SK-N-SH (cell line): ENCODE results near the gene C11orf98. TPM values are rescaled to one million over a fixed set of nuclear protein-coding genes. Genes with fewer than 3 reads are reported as not detected.
A peak's percentile ranks its signal among the peaks of the same experiment; 100 is the strongest.

ENCODE experiments used
- CTCF ChIA-PET: fragments of 300-600, 350-600 bp; formaldehyde crosslinking; extraction: SDS; loops from one replicate; lab custom pipeline; 2021; lab: Yijun Ruan, JAX
- POLR2A ChIA-PET: fragments of 350-600 bp; sonication (Branson Sonifier 250); formaldehyde crosslinking; extraction: SDS; loops from one replicate; lab custom pipeline; 2020; ENCODE audit warnings: antibody characterized with exemption, inconsistent platforms; lab: Yijun Ruan, JAX
- DNase-seq: peaks from one replicate; pipeline ENCODE4 v3.0.0; 2012
- H2AFZ ChIP-seq: fragments of 200-600 bp; sonication (generic); 2 replicates; pipeline ENCODE4 v1.8.1; 2016; ENCODE audit warnings: antibody characterized with exemption, mild to moderate bottlenecking, low read depth
- H3F3A ChIP-seq: fragments of 200-600 bp; sonication (generic); replicated peaks from 2 replicates; pipeline ENCODE3; 2016; ENCODE audit warnings: antibody characterized with exemption, mild to moderate bottlenecking; ENCODE audit not compliant: insufficient read depth
- H3K27ac ChIP-seq, 2 experiments: fragments of 200-500 bp in 1 of 2; fragments of 200-600 bp in 1 of 2; sonication (Bioruptor generic) in 1 of 2; sonication (generic), shearing (Covaris generic) in 1 of 2; 2 replicates each; pipeline versions ENCODE4 v1.5.1 to v1.6.1; 2014 to 2016; ENCODE audit warnings: low read depth in 2 of 2, inconsistent platforms in 1 of 2, low read length in 1 of 2, mild to moderate bottlenecking in 1 of 2, mixed read lengths in 1 of 2
- H3K27me3 ChIP-seq: fragments of 200-600 bp; sonication (generic), shearing (Covaris generic); 2 replicates; pipeline ENCODE4 v1.6.1; 2016; ENCODE audit warnings: mixed run types; ENCODE audit not compliant: insufficient read depth
- H3K36me3 ChIP-seq, 2 experiments: fragments of 200-500 bp in 1 of 2; fragments of 200-600 bp in 1 of 2; sonication (Bioruptor generic) in 1 of 2; sonication (generic) in 1 of 2; replicated peaks in 1 of 2; 2 replicates each; pipeline versions ENCODE3 to v1.5.1; 2014 to 2016; ENCODE audit warnings: low read length in 1 of 2, mild to moderate bottlenecking in 1 of 2; ENCODE audit not compliant: insufficient read depth in 2 of 2, control insufficient read depth in 1 of 2
- H3K4me1 ChIP-seq, 2 experiments: fragments of 200-500 bp in 1 of 2; fragments of 200-600 bp in 1 of 2; sonication (Bioruptor generic) in 1 of 2; sonication (generic), shearing (Covaris generic) in 1 of 2; 2 replicates each; pipeline versions ENCODE4 v1.5.1 to v1.6.1; 2014 to 2016; ENCODE audit warnings: low read depth in 1 of 2, low read length in 1 of 2, mixed run types in 1 of 2; ENCODE audit not compliant: insufficient read depth in 2 of 2, control insufficient read depth in 1 of 2
- H3K4me2 ChIP-seq: fragments of 200-600 bp; sonication (generic), shearing (Covaris generic); 2 replicates; pipeline ENCODE4 v1.6.1; 2017; ENCODE audit warnings: mixed run types
- H3K4me3 ChIP-seq, 2 experiments: fragments of 200-500 bp in 1 of 2; fragments of 200-600 bp in 1 of 2; sonication (Bioruptor generic) in 1 of 2; sonication (generic), shearing (Covaris generic) in 1 of 2; 2 replicates each; pipeline versions ENCODE4 v1.5.1 to v1.8.1; 2014 to 2016; ENCODE audit warnings: low read depth in 2 of 2, inconsistent platforms in 1 of 2, low read length in 1 of 2, mild to moderate bottlenecking in 1 of 2, mixed read lengths in 1 of 2, moderate library complexity in 1 of 2
- H3K79me2 ChIP-seq: fragments of 200-600 bp; sonication (generic); 2 replicates; pipeline ENCODE4 v1.8.1; 2017; ENCODE audit warnings: mild to moderate bottlenecking; ENCODE audit not compliant: insufficient read depth
- H3K9ac ChIP-seq: fragments of 200-600 bp; sonication (generic); 2 replicates; pipeline ENCODE4 v1.6.1; 2017; ENCODE audit warnings: mixed run types
- H3K9me2 ChIP-seq: fragments of 200-600 bp; sonication (generic); 2 replicates; pipeline ENCODE4 v1.6.1; 2017; ENCODE audit warnings: mixed run types
- H3K9me3 ChIP-seq: fragments of 200-600 bp; sonication (generic); 2 replicates; pipeline ENCODE4 v1.6.1; 2017; ENCODE audit warnings: mixed run types, mild to moderate bottlenecking, moderate library complexity
- H4K20me1 ChIP-seq: fragments of 200-600 bp; sonication (generic); 2 replicates; pipeline ENCODE4 v1.6.1; 2017; ENCODE audit warnings: mild to moderate bottlenecking, mixed run types; ENCODE audit not compliant: insufficient read depth
- ELF1 ChIP-seq: IDR thresholded peaks from 2 replicates; pipeline ENCODE4 v1.4.0; 2012
- RCOR1 ChIP-seq: fragments of 150-350 bp; IDR thresholded peaks from 2 replicates; pipeline ENCODE4 v1.6.1; 2017; ENCODE audit warnings: antibody characterized with exemption, low read length
- YY1 ChIP-seq: IDR thresholded peaks from 2 replicates; pipeline ENCODE4 v1.4.0; 2012; ENCODE audit warnings: low read depth, mild to moderate bottlenecking
- WGBS: methylation state at CpG from one replicate; pipeline ENCODE4 v1.1.6; 2017; ENCODE audit warnings: low lambda C conversion rate; 5-methylcytosine and 5-hydroxymethylcytosine counted together
- polyA plus RNA-seq, 3 experiments: library from polyadenylated mRNA; depleted of rRNA; stranded (reverse); fragments of >200 nt; gene quantifications; 2 replicates each; pipeline ENCODE4 v1.2.3, GENCODE V29; 2012
- TF ChIP-seq, protein P1 (sequence below): IDR thresholded peaks from 2 replicates; pipeline ENCODE4; 2012
- TF ChIP-seq, protein P2 (sequence below): IDR thresholded peaks from 2 replicates; pipeline ENCODE4 v1.4.0; 2012; ENCODE audit warnings: low read depth, borderline replicate concordance
- TF ChIP-seq, protein P3 (sequence below): fragments of 200-600 bp; sonication (generic); IDR thresholded peaks from 2 replicates; pipeline ENCODE4 v1.6.1; 2017; ENCODE audit warnings: antibody characterized with exemption, mild to moderate bottlenecking, moderate library complexity
- TF ChIP-seq, protein P4 (sequence below): fragments of 150-350 bp; IDR thresholded peaks from 2 replicates; pipeline ENCODE4 v1.6.1; 2017; ENCODE audit warnings: antibody characterized with exemption, low read length, low read depth, borderline replicate concordance

C11orf98 gene
- polyA plus RNA-seq, 1 of the 3 experiments (the other 2 are of a cell fraction) = 126 TPM

DNA sequence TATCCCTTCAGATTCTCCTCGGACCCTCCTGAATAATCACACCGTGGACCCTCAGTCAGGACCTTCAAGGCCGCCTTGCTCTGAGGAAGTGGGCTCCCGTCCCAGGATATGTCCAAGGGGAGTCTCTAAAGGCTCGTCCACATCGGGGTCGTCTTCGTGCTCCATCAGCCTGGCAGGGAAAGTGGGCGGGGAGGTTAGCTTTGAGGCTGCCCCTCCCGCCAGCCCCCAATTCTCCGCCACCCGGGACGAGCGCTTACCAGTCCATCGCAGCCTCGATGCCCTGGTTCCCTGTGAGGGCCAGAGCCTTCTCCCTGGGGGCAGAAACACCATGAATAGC lies 13.4 kb upstream of the C11orf98 start:
- Histone ChIP-seq H3K27ac (peak overlapping the region in 1 of 2 experiments; percentile 70; a peak in 2 of 4 replicates), H3K9ac (peak overlapping the region; percentile 96), H3K27me3 (no peaks in the 10 kb centered on the region), H3K4me1 (peaks cover 11 to 15% of the 10 kb centered on the region in 2 experiments; a peak in 3 of 4 replicates), H2AFZ (peak overlapping the region; percentile 82; the same call in 1 of the 2 replicates), H3K9me3 (no peaks in the 10 kb centered on the region), H3K4me2 (peak overlapping the region; percentile 96), H4K20me1 (no peaks in the 10 kb centered on the region), H3K9me2 (no peaks in the 10 kb centered on the region), H3K36me3 (peaks cover 19 to 26% of the 10 kb centered on the region in 2 experiments), H3K4me3 (peak overlapping the region; percentile 79 to 98), H3K79me2 (peaks cover 55% of the 10 kb centered on the region), H3F3A (peaks cover 38% of the 10 kb centered on the region)
- ChIA-PET CTCF (interaction anchor here (3.3 to 3.7 kb wide), 2 partner anchors 14 to 16 kb away, joined by 14 to 31 read pairs; no protein-coding TSS in a partner anchor), POLR2A (interaction anchor here (1.3 kb wide), 1 partner anchor 13 kb away, joined by 9 read pairs; the partner anchor contains the start of genes C11orf98 and CSKMT)
- 2% methylated on average over 8 of the region's 16 CpGs for WGBS
- TF ChIP-seq RCOR1 (no peak), YY1 (no peak)
- TF ChIP-seq, protein P1, sequence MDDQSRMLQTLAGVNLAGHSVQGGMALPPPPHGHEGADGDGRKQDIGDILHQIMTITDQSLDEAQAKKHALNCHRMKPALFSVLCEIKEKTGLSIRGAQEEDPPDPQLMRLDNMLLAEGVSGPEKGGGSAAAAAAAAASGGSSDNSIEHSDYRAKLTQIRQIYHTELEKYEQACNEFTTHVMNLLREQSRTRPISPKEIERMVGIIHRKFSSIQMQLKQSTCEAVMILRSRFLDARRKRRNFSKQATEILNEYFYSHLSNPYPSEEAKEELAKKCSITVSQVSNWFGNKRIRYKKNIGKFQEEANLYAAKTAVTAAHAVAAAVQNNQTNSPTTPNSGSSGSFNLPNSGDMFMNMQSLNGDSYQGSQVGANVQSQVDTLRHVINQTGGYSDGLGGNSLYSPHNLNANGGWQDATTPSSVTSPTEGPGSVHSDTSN = no peak
- no peak for DNase-seq

DNA sequence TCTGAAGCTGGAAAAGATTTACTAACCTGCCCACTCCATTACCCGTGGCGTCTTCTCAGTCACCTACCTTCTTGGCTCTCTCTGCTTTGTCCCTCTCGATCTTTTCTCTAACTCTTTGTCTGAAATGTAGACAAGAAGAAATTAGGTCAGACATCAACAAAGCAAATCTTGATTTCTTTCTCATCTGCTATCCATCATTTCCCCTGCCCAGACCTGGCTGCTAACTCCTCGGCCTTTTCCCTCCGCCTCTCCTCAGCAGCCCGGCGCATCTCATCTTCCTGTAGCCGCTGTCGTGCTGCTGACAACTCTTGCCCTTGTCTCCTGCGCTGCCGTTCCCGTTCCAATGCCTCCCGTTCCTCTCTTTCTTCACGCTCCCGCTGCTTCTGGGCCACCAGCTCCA lies 12.7 kb upstream of the C11orf98 start:
- WGBS = 74% methylated on average over 15 of the region's 15 CpGs
- H3K36me3 ChIP-seq = peaks cover 19 to 26% of the 10 kb centered on the region in 2 experiments
- H3K4me3 ChIP-seq = peak overlapping the region; percentile 79 to 98
- no peaks in the 10 kb centered on the region for H3K9me2 ChIP-seq
- POLR2A ChIA-PET = interaction anchor here (2.6 kb wide), 1 partner anchor 13 kb away, joined by 13 read pairs; the partner anchor contains the start of genes C11orf98 and CSKMT
- H3K27me3 ChIP-seq = no peaks in the 10 kb centered on the region
- TF ChIP-seq, protein P2, sequence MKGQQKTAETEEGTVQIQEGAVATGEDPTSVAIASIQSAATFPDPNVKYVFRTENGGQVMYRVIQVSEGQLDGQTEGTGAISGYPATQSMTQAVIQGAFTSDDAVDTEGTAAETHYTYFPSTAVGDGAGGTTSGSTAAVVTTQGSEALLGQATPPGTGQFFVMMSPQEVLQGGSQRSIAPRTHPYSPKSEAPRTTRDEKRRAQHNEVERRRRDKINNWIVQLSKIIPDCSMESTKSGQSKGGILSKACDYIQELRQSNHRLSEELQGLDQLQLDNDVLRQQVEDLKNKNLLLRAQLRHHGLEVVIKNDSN = no peak
- TF ChIP-seq, protein P3, sequence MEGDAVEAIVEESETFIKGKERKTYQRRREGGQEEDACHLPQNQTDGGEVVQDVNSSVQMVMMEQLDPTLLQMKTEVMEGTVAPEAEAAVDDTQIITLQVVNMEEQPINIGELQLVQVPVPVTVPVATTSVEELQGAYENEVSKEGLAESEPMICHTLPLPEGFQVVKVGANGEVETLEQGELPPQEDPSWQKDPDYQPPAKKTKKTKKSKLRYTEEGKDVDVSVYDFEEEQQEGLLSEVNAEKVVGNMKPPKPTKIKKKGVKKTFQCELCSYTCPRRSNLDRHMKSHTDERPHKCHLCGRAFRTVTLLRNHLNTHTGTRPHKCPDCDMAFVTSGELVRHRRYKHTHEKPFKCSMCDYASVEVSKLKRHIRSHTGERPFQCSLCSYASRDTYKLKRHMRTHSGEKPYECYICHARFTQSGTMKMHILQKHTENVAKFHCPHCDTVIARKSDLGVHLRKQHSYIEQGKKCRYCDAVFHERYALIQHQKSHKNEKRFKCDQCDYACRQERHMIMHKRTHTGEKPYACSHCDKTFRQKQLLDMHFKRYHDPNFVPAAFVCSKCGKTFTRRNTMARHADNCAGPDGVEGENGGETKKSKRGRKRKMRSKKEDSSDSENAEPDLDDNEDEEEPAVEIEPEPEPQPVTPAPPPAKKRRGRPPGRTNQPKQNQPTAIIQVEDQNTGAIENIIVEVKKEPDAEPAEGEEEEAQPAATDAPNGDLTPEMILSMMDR = no peak
- TF ChIP-seq, protein P4, sequence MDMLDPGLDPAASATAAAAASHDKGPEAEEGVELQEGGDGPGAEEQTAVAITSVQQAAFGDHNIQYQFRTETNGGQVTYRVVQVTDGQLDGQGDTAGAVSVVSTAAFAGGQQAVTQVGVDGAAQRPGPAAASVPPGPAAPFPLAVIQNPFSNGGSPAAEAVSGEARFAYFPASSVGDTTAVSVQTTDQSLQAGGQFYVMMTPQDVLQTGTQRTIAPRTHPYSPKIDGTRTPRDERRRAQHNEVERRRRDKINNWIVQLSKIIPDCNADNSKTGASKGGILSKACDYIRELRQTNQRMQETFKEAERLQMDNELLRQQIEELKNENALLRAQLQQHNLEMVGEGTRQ = no peak
- TF ChIP-seq, protein P1 = no peak
- no peak for TF ChIP-seq ELF1
- TF ChIP-seq RCOR1 = no peak
- TF ChIP-seq, all 33 proteins: peak for 0
- H4K20me1 ChIP-seq = no peaks in the 10 kb centered on the region
- H3K9me3 ChIP-seq = no peaks in the 10 kb centered on the region
- H3K4me2 ChIP-seq = peak overlapping the region; percentile 96
- peaks cover 62% of the 10 kb centered on the region for H3K79me2 ChIP-seq
- H3K27ac ChIP-seq = peak overlapping the region in 1 of 2 experiments; percentile 70; a peak in 1 of 4 replicates
- no peak overlapping the region for H2AFZ ChIP-seq
- H3K4me1 ChIP-seq = peaks cover 15 to 21% of the 10 kb centered on the region in 2 experiments; a peak in 3 of 4 replicates
- H3K9ac ChIP-seq = peak overlapping the region; percentile 96
- DNase-seq = no peak
- CTCF ChIA-PET = interaction anchor here (0.7 to 1.7 kb wide), 3 partner anchors 17 to 283 kb away, joined by 3 to 7 read pairs (median 6); no protein-coding TSS in a partner anchor
- H3F3A ChIP-seq = peaks cover 43% of the 10 kb centered on the region
